Stimulated activated CD8-positive, alpha-beta memory T cell treated with anti-CD3 and anti-CD28 coated beads, Interleukin-12 subunit alpha, Interleukin-12 subunit beta, amount 100 ng/mL, for 1 hour (primary cell): ENCODE measurements around the gene STUB1.
"Not testable (repeated sequence)": the region's sequence is repeated elsewhere in the genome, so short reads cannot be mapped to it uniquely, and the experiment has no call there.

Source experiments
- DNase-seq: peaks from one replicate; pipeline ENCODE4 v3.0.0-alpha.2; 2020; ENCODE audit warnings: low read depth

Gene STUB1

DNA sequence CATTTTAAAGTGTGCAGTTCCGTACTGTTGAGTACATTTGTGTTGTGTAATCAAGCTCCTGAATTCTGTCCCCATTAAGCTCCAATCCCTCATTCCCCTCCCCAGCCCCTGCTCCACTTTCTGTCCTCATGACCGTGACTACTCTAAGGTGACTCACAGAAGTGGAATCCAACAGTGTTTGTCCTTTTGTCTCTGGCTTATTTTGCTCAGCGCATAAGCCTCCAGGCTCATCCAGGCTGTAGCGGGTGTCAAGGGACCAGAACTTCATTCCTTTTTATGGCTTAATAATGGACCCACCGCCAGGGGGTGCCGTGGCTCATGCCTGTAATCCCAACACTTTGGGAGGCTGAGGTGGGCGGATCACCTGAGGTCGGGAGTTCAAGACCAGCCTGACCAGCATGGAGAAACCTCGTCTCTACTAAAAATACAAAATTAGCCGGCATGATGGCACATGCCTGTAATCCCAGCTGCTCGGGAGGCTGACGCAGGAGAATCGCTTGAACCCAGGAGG, 32.6 kb downstream of the STUB1 start:
- DNase-seq: not testable (repeated sequence)

DNA sequence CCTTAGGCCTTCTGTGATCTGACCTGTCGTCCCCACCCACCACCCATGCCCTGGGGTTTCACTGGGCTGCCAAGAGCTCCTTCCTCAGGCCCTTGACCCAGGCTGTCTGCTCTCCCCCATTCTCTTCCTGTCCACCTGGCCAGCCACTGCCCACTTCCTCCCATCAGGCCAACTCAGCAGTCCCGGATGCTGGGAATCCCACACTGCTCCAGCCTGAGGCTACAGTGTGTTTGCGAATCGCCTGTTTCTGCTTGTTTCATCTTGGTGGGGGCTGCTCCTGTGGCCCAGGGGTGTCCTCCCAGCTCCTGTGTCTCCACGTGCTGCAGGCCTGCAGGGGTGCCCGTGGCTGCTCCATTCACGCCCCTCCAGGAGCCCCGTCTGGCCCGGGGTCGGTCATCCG, 33.9 kb downstream of the STUB1 start:
- no peak for DNase-seq

DNA sequence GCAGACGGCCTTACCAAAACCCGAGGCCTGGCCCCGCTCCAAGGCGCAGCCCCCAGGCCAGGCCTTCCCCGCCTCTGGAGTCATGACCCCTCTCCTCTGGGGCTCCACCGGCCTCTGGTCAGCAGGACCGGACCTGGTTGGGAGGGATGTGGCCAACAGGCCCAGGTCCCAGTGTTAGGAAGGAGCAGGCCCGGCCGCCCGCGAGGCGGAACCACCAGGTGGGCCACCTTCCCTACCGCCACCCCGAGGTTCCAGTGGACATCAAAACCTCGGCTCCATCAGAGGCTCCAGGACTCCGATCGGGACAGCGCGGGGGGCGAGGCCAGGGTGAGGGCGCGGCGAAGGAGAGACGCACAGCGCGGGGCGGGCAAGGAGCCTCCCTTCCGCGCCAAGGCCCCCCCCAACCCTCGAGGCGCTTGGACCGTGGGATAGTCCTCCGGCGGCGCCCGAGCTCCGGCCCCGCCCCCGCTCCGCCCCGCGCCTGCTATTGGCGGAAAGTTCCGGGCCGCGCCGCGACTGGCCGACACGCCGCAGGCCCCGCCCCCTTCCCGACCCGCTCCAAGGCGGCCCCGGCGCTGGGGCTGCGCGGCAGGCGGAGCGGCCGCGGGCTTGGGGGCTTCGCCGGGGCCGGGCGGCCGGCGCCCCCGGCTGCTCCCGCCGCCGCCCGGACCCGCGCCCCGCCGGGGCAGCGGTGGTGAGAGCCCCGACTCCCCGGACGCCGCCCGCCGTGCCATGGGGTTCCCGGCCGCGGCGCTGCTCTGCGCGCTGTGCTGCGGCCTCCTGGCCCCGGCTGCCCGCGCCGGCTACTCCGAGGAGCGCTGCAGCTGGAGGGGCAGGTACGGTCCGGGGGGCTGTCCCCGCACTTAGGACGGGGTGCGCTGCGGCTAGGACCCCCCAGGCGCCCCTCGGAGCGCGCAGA, 34.6 kb downstream of the STUB1 start, which contains the start of gene METRN:
Gene METRN (plus strand): TSS at position 561 of the 919 bp plus-strand sequence. CDS start 172 bp downstream, at position 733.
- peak; percentile 80 for DNase-seq

DNA sequence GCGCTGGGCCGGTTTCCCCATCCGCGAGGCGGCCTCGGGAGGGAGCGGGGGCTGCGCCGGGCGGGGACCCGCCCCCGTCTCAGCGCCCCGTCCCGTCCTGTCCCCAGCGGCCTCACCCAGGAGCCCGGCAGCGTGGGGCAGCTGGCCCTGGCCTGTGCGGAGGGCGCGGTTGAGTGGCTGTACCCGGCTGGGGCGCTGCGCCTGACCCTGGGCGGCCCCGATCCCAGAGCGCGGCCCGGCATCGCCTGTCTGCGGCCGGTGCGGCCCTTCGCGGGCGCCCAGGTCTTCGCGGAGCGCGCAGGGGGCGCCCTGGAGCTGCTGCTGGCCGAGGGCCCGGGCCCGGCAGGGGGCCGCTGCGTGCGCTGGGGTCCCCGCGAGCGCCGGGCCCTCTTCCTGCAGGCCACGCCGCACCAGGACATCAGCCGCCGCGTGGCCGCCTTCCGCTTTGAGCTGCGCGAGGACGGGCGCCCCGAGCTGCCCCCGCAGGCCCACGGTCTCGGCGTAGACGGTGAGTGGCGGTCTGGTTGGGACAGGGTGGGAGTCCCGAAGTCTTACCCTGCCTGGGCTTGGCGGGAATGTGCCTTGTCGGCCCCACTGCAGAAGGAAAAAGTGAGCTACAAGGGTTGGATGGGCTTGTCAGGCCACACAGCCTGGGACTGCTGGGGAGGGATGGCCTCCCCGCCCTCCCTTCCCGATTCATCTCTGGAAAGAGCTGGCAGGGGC, 35.4 kb downstream of the STUB1 start:
- DNase-seq: no peak

DNA sequence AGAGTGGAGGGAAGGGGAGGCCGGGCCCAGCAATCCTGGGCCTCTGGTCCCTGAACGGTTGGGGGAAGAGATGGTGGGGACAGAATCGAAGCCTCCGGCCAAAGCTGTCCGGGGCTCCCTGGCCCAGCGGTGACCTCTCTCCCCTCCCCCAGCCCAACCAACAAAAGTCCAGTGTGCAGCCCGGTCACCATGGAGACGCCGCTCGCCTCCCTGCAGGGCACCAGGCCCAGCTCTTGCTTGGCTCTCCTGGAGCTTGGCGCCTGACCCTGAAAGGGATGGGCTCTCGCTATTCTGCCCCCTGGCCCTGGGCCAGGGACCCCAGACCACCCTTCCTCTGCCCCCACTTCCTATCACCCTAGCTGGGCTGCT, 36.0 kb downstream of the STUB1 start:
- no peak for DNase-seq

DNA sequence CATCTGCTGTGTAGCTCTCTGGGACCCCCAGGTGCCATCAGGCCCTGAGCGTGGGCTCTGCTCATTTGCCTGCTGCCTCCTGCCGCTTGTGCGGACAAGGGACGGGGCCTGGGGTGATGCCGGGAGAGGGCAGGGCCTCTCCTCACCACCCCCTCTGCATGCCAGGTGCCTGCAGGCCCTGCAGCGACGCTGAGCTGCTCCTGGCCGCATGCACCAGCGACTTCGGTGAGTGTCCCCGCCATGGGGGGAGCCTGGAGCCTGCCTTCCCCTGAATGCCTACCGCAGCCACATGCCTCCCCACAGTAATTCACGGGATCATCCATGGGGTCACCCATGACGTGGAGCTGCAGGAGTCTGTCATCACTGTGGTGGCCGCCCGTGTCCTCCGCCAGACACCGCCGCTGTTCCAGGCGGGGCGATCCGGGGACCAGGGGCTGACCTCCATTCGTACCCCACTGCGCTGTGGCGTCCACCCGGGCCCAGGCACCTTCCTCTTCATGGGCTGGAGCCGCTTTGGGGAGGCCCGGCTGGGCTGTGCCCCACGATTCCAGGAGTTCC, 36.6 kb downstream of the STUB1 start:
- DNase-seq: no peak

DNA sequence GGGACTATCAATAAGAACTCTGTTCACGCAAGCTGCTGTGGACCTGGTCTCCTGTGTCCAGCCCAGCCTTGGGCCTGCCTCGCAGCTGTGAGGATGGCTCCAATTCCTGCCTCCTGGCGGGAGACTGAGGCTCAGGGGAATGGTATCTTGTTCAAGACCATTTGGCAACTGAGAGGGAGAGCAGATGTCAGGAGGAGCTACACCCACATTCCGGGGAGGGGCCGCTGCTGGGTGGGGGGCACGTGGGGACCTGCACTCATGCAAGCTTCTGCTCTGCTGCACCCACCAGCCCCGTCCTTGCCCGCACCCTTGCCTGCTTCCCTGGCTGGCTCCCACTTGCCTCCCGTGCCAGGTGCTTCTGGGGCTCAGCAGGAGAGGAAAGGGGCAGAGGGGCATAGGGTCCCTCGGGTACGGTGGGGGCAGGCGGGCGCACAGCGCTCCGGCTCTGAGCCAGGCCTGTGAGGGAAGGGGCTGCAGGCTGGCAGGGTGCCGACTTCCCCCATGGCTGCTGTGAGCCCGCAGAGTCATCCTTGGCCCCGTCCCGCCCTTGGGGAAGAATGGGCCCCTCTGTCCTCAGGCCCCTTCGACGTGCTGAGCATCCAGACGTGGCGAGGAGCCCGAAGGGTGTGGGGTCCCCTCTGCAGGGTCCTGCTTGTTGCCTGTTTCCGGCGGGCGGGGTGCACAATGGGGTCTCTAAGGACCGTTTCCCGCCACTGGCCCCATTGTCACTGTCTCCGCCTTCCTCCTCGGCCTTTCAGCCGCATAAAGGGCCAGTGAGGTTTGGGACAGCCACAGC, 37.4 kb downstream of the STUB1 start:
- no peak for DNase-seq

DNA sequence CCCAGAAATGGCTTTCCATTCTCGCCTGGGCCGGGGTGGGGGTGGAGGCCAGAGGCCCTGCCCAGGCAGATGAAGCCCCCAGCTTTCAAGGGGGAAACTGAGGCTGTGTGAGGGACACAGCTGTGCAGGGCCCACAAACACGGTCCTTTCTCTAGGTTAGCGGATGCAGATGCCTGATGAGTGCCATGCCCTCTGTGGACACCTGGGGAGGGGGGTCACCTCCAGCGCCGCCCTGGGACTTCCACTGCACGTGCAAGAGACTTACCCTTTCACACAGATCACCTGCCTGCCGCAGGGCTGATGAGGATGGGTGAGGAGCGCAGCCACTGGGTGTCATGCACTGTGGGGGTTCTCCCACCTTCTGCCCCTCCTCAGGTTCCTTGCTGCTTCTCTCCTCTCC, 38.2 kb downstream of the STUB1 start:
- no peak for DNase-seq

DNA sequence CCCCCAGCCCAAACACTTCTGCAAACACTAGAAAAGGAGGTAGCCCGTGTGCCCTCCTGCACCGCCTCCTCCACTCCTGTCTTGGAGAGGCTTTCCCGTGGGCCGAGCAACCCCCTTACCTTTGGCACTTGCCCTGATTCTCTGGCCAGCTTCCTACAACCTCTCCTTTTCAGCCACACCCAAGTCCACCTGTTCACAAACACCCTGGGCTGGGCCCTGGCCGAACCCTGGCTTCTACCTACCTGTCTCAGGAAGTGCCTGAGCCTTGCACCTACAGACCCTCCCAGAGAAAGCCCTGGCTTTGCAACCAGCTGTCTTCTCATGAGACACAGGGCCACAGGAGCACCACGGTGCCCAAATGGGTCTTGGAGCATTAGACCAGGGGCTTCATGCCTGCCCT, 38.7 kb downstream of the STUB1 start:
- no peak for DNase-seq

DNA sequence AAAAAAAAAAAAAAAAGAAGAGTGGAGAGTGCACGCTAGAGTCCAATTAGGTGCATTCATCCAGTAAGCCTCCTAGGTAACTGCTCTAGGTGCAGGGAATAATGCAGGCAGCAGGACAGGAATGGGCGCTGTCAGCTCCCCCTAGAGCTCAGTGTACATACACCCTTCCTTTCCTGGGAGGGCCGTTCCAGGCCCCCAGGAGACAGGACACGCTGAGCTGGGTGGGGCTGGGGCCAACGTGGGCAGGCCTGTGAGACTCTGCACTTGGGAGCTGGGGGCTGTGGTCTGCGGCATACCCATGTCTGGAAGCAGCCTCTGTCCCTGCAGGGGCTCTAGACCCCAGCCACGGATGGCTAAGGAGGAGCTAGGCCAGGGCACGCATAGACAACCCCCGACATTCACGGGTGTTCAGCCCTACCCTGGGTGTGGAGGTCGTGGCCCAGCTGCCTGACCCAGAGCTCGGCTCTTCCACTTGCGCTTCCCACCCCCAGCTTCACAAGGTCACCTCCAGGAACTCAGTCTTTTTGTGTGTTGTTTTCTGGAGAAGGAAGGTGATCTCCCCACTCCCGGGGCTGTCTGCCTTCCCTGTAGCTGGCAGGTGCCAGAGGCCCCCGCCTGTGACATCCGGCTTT, 39.7 kb downstream of the STUB1 start:
- no peak for DNase-seq

DNA sequence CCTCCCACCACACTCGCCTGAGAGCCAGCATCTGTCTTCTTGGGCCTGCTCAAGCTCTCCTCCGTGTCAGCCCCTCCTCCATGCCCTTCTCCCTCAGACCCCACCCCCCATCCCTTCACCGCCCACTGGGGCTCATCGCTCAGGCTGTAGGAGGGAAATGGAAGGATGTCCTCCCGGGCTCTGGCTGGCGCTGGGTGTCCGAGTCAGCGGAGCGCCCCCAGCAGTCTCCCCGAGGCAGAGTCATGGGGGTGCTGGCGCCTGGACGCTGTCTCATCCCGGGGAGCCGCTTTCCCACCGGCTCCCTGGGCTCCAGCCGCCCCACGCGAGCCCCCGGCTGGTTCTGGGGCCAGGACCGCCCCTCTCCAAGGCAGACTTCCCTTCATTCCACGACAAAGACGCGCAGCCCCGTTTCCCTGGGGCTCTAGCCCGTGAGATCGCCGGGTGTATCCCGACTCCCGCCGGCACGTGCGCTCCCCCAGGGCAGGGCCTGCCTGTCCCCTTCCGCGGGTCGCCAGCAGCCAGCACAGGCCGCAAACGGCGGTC, 40.3 kb downstream of the STUB1 start:
- DNase-seq: no peak

DNA sequence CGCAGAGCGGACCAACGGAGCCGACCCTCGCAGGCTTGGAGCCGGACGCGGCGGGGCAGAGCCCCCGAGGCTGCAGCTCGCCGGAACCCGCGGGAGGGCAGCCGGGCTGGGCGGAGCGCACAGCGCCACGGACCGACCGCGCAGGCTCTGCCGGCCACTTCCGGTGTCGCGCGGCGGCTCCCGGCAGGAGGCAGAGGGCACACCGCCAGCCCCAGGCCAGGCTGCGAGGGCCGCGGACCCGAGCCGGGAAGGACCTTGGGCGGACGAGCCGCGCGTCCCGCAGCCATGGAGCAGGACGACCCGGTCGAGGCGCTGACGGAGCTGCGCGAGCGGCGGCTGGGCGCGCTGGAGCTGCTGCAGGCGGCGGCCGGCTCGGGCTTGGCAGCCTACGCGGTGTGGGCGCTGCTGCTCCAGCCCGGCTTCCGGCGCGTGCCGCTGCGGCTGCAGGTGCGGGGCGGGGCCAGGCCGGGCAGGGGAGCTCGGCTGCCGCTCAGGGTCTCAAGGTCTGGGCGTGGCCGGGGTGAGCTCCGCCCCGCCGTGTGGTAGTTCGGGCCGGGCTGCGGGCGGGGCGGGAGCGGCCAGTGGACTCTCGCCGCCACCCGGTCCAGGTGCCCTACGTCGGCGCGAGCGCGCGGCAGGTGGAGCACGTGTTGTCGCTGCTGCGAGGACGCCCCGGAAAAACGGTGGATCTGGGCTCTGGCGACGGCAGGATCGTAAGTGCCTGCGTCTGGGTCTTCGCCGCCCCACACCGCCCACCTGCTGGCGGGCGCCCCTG, 41.0 kb downstream of the STUB1 start, which contains the start of gene ANTKMT:
Gene ANTKMT (plus strand): TSS at position 157 of the 775 bp plus-strand sequence. CDS start 129 bp downstream, at position 286.
- no peak for DNase-seq

DNA sequence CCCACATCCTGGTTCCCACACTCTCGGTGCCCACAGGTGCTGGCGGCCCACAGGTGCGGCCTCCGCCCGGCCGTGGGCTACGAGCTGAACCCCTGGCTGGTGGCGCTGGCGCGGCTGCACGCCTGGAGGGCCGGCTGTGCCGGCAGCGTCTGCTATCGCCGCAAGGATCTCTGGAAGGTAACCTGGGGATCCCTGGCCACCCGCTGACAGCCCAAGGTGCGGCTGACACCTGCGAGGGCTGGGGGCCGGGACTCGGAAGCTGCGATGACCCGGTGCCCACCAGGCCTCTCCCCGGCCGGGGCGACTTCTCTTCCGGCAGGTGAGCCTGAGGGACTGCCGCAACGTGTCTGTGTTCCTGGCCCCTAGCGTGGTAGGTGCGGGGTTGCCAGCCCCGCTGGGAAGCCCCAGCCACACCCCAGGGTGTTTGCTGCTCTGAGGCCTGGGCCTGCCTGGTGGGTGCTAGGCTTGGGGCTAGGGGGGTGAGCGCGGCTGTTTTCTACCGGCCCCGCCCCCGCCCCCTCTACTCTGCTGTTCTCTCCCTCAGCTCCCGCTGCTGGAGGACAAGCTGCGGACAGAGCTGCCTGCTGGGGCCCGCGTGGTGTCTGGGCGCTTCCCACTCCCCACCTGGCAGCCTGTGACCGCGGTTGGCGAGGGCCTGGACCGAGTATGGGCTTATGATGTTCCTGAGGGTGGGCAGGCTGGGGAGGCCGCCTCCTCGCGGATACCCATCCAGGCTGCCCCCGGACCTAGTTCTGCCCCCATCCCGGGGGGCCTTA, 41.7 kb downstream of the STUB1 start:
- DNase-seq: no peak

DNA sequence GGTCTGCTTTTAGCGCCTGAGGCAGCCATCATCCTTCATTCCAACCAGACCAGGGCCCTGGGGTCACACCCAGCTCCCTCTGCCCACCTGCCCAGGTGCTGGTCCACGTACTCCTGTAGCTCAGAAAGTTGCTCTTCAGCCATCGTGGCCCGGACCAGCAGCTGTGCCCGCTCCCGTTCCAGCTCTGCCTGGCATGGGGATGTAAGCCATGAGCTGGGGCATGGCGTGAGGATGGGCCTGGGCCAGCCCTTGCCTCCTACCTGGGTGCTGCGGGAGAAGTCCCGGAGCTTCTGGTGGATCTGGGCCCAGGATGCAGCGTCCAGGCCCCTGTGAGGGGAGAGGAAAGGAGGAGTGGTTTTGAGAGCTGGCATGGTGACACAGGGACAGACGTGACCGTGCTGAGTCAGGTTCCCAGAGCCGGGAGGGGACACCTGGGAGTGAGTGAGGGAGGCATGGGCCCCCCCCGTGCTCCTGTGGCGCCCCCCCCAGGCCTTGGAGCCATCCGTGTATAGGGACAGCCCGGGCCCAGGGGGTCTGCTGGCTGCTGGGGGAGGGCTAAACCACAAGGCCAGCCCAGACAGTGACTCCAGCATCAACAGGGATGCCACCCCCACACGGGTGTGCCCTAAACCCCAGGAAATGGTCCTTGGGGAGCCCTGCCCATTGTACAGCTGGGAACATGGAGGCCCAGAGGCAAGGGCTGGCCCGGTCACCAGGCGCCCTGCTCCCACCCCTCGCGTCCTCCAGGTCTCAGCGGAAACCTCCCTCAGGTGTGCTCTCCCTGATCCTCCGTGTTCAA, 42.8 kb downstream of the STUB1 start:
- no peak for DNase-seq

DNA sequence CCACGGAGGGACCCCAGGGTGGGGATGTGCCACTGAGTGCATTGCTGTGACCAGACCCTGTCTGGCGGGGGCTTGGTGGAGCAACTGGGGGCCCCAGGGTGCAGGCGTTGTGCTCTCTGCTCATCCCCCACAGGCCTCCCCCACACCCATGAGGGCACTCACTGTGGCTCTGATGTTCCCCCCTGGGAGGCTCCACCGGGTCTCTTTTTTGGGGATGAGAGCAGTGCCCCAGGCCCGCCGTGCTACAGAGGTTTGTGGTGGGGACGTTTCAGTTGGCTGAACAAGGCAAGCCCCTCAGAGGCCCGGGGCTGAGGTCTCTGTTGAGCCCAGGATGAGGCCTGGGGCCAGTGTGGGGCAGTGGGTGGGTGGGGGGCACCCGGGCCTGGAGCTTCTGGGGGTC, 43.5 kb downstream of the STUB1 start:
- DNase-seq: no peak

DNA sequence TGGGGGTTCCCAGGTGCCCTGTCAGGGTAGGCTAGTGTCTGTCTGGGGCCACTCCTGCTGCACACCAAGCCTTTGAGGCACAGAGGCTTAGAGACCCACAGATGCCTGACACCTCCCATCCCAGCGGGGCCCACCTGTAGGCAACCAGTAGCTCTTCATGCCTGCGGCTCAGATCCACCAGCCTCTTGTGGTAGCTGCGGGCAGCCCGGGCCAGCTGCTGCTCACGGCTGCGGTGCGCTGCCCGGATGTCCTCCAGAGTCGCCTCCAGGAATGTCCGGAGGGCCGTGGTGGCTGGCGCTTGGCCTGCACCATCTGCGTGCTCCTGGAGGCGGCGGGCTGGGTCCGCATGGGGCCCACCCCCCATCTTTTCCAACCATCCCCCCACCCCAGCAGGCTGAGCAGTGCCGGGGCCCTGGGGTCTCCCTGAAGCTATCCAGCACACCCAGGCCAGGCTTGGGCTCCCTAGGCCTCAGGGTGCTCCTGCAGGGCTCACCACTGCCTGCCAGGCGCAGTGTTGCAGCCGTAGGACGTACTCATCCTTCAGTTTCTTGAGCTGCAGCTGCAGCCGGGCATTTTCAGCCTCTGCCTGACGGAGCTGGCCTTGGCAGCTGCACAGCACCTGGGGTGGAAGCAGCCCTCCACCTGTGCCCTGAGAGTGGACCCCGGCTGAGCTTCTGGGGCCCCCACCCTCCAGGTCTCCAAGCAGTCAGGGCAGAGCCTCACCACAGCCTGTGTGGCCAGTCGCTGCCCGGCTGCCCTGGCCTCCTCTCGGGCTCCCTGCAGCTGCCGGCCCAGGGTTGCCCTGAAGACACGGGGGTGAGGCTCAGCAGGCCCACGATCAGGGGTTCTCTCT, 44.2 kb downstream of the STUB1 start:
- no peak for DNase-seq

DNA sequence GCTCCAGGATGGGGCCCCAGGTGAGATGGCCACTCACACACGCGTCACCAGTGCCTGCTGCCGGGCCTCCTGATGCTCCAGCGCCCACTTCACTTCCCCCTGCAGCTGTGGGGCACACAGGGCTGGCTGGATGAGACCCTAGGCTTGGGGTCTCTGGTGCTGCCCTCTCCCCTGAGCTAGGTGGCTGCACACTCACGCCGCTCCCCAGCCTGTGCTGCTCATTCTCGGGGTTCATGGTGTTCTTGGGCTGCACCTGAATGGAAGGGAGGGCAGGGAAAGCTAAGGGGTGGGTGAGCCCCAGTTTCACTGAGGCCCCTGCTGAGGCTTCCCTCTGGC, 44.8 kb downstream of the STUB1 start:
- DNase-seq: no peak
